B cell (primary cell): ENCODE results near the gene TIGD3. TPM values are rescaled to one million over a fixed set of nuclear protein-coding genes. Genes with fewer than 3 reads are reported as not detected.

Experiments used
- ATAC-seq: fragments of 200-7000 bp; cut with Tn5 transposase; one replicate; pipeline ENCODE4 v1.10.0; 2021; ENCODE audit warnings: low read depth, mild to moderate bottlenecking, moderate number of reproducible peaks, moderate library complexity
- CTCF ChIA-PET: fragments of 350-600 bp; sonication (Branson Sonifier 250); formaldehyde crosslinking; loops from one replicate; lab custom pipeline; 2021; ENCODE audit warnings: antibody characterized with exemption, inconsistent platforms; lab: Charles Lee
- POLR2A ChIA-PET: fragments of 350-600 bp; sonication (Branson Sonifier 250); formaldehyde crosslinking; loops from one replicate; lab custom pipeline; 2021; ENCODE audit warnings: antibody characterized with exemption; lab: Charles Lee
- DNase-seq: peaks from one replicate; pipeline ENCODE4 v3.0.0; 2013
- H2AFZ ChIP-seq: 2 replicates; pipeline ENCODE4 v1.6.1; 2012; ENCODE audit warnings: mild to moderate bottlenecking, low read depth, low read length; ENCODE audit not compliant: insufficient read depth, poor library complexity, severe bottlenecking
- H3K27ac ChIP-seq, 2 donors: 1 replicate in 1 of 2; 2 replicates in 1 of 2; pipeline ENCODE4 v1.5.1; 2012 to 2013; ENCODE audit warnings: low read length in 2 of 2, mild to moderate bottlenecking in 2 of 2, moderate library complexity in 1 of 2
- H3K27me3 ChIP-seq, 4 experiments: fragments of 200-600 bp in 1 of 4; sonication (generic) in 1 of 4; replicated peaks in 1 of 4; 1 replicate in 2 of 4; 2 replicates in 2 of 4; pipeline versions ENCODE4 v1.6.1 to v1.7.0; 2013 to 2016; ENCODE audit warnings: low read length in 3 of 4, mild to moderate bottlenecking in 2 of 4, mixed read lengths in 1 of 4, moderate library complexity in 1 of 4; ENCODE audit not compliant: insufficient read depth in 4 of 4, control insufficient read depth in 3 of 4; ENCODE audit errors: control extremely low read depth in 1 of 4
- H3K36me3 ChIP-seq, 2 experiments: replicated peaks in 1 of 2; 1 replicate in 1 of 2; 2 replicates in 1 of 2; pipeline versions ENCODE4 v1.6.1 to v1.7.1; 2013; ENCODE audit warnings: low read length in 1 of 2; ENCODE audit not compliant: insufficient read depth in 2 of 2, control insufficient read depth in 1 of 2; ENCODE audit errors: control extremely low read depth in 1 of 2, extremely low read depth in 1 of 2
- H3K4me1 ChIP-seq, 2 donors: fragments of 200-600 bp in 1 of 2; sonication (generic) in 1 of 2; 1 replicate in 1 of 2; 2 replicates in 1 of 2; pipeline versions ENCODE4 v1.5.1 to v1.6.1; 2013 to 2017; ENCODE audit warnings: low read length in 2 of 2; ENCODE audit not compliant: control insufficient read depth in 2 of 2, insufficient read depth in 2 of 2
- H3K4me2 ChIP-seq: replicated peaks from 2 replicates; pipeline ENCODE3; 2012; ENCODE audit warnings: mild to moderate bottlenecking, low read depth, low read length; ENCODE audit not compliant: poor library complexity, severe bottlenecking
- H3K4me3 ChIP-seq, 5 experiments: fragments of 200-600 bp in 1 of 5; sonication (generic) in 1 of 5; 1 replicate in 3 of 5; 2 replicates in 2 of 5; pipeline versions ENCODE4 v1.5.1 to v1.7.0; 2011 to 2016; ENCODE audit warnings: low read length in 4 of 5, mild to moderate bottlenecking in 4 of 5, low read depth in 2 of 5, control low read depth in 1 of 5, moderate library complexity in 1 of 5; ENCODE audit not compliant: insufficient read depth in 1 of 5; ENCODE audit errors: control extremely low read depth in 1 of 5, extremely low read depth in 1 of 5
- H3K79me2 ChIP-seq: fragments of 200-600 bp; sonication (generic); one replicate; pipeline ENCODE4 v1.6.0; 2016; ENCODE audit warnings: low read length; ENCODE audit not compliant: control insufficient read depth, insufficient read depth
- H3K9ac ChIP-seq: fragments of 200-600 bp; sonication (generic); 2 replicates; pipeline ENCODE4 v1.6.1; 2017; ENCODE audit warnings: mild to moderate bottlenecking, low read length, moderate library complexity
- H3K9me3 ChIP-seq, 3 donors: one replicate each; pipeline versions ENCODE4 v1.6.1 to v1.7.1; 2013; ENCODE audit warnings: low read length in 2 of 3; ENCODE audit not compliant: control insufficient read depth in 2 of 3, insufficient read depth in 1 of 3; ENCODE audit errors: control extremely low read depth in 1 of 3
- H4K20me1 ChIP-seq: 2 replicates; pipeline ENCODE4 v1.6.0; 2012; ENCODE audit warnings: mild to moderate bottlenecking, low read length; ENCODE audit not compliant: insufficient read depth, control insufficient read depth, poor library complexity, severe bottlenecking
- H3K27ac Mint-ChIP-seq: one replicate; pipeline ENCODE4 v1.8.0; 2021; ENCODE audit warnings: mixed read lengths
- H3K27me3 Mint-ChIP-seq: one replicate; pipeline ENCODE4 v1.8.0; 2021; ENCODE audit warnings: mixed read lengths
- H3K4me1 Mint-ChIP-seq: one replicate; pipeline ENCODE4 v1.8.0; 2021; ENCODE audit warnings: mixed read lengths
- H3K4me3 Mint-ChIP-seq: one replicate; pipeline ENCODE4 v1.8.0; 2021; ENCODE audit warnings: mixed read lengths
- H3K9me3 Mint-ChIP-seq: one replicate; pipeline ENCODE4 v1.8.0; 2022; ENCODE audit warnings: mixed read lengths; ENCODE audit not compliant: insufficient read depth
- EZH2 ChIP-seq: IDR thresholded peaks from 2 replicates; pipeline ENCODE4 v1.6.1; 2012; ENCODE audit warnings: borderline replicate concordance, low read depth, mild to moderate bottlenecking, moderate library complexity, low read length; ENCODE audit not compliant: insufficient read depth, poor library complexity, severe bottlenecking
- whole genome bisulfite sequencing: methylation state at CpG from one replicate; pipeline ENCODE4 v1.1.5; 2013; ENCODE audit warnings: missing lambda C conversion rate; ENCODE audit not compliant: insufficient coverage; 5-methylcytosine and 5-hydroxymethylcytosine counted together
- intact Hi-C: fragments of 100-400 bp; cut with micrococcal nuclease; formaldehyde crosslinking; loops from one replicate; pipeline ENCODE4 v1.10.0; 2022
- polyA plus RNA-seq: library from polyadenylated mRNA; depleted of rRNA; stranded (reverse); fragments of >200 nt; gene quantifications from 2 replicates; pipeline ENCODE4 v1.2.3, GENCODE V29; 2012
- total RNA-seq, 2 donors: library from RNA; stranded (reverse); fragments of 120-200 nt in 1 of 2; gene quantifications; 1 replicate in 1 of 2; 2 replicates in 1 of 2; pipeline versions ENCODE4 v1.2.3 to v1.2.4, GENCODE V29; 2013 to 2022
- TF ChIP-seq, protein P1 (sequence below): fragments of 200-600 bp; IDR thresholded peaks from one replicate; pipeline ENCODE4 v1.8.0; 2022; ENCODE audit warnings: antibody characterized with exemption, mild to moderate bottlenecking

Gene TIGD3
- total and polyA plus RNA-seq, 2 donors (not counting 1 experiment from before 2014, with no cell fraction given): 3.8 to 6.1 TPM

- CTCF ChIA-PET: interaction anchor here (1.0 to 4.1 kb wide), 6 partner anchors 22 to 239 kb away, joined by 3 to 12 read pairs (median 3); partner anchors contain the start of gene DPF2
- DNase-seq: peak; percentile 79
- peaks cover 0 to 26% of the 10 kb centered on the region in 2 experiments for H3K36me3 ChIP-seq
- H3K4me1 Mint-ChIP-seq: peaks cover 20% of the 10 kb centered on the region
- H3K4me3 Mint-ChIP-seq: peak overlapping the region; percentile 95
- peak overlapping the region; percentile 99 for H3K4me2 ChIP-seq
- peak overlapping the region; percentile 26 to 79 (median 65) for H3K4me3 ChIP-seq
- intact Hi-C loops: loop anchor here (2.0 kb wide), 2 partner anchors 40 to 64 kb away; partner anchors contain the start of gene CDC42EP2
- peaks cover 11 to 16% of the 10 kb centered on the region in 2 donors for H3K4me1 ChIP-seq
- peak overlapping the region in 1 of 2 donors; percentile 18 for H3K27ac ChIP-seq
- no peaks in the 10 kb centered on the region for H3K27me3 Mint-ChIP-seq
- H2AFZ ChIP-seq: peak overlapping the region; percentile 79
- no peaks in the 10 kb centered on the region for H3K9me3 Mint-ChIP-seq
- H3K9ac ChIP-seq: peak overlapping the region; percentile 76
- 2% methylated on average over 44 of the region's 47 CpGs for WGBS
- TF ChIP-seq EZH2: no peak
- TF ChIP-seq, protein P1, sequence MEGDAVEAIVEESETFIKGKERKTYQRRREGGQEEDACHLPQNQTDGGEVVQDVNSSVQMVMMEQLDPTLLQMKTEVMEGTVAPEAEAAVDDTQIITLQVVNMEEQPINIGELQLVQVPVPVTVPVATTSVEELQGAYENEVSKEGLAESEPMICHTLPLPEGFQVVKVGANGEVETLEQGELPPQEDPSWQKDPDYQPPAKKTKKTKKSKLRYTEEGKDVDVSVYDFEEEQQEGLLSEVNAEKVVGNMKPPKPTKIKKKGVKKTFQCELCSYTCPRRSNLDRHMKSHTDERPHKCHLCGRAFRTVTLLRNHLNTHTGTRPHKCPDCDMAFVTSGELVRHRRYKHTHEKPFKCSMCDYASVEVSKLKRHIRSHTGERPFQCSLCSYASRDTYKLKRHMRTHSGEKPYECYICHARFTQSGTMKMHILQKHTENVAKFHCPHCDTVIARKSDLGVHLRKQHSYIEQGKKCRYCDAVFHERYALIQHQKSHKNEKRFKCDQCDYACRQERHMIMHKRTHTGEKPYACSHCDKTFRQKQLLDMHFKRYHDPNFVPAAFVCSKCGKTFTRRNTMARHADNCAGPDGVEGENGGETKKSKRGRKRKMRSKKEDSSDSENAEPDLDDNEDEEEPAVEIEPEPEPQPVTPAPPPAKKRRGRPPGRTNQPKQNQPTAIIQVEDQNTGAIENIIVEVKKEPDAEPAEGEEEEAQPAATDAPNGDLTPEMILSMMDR: no peak
- peak; percentile 35 for ATAC-seq
- H3K27me3 ChIP-seq: no peaks in the 10 kb centered on the region
- no peaks in the 10 kb centered on the region for H3K79me2 ChIP-seq
- H4K20me1 ChIP-seq: peaks cover 4% of the 10 kb centered on the region
- POLR2A ChIA-PET: interaction anchor here (0.6 to 1.4 kb wide), 7 partner anchors 21 to 185 kb away, joined by 3 to 10 read pairs (median 4); partner anchors contain the start of gene DPF2
- no peaks in the 10 kb centered on the region for H3K9me3 ChIP-seq
- peak overlapping the region; percentile 92 for H3K27ac Mint-ChIP-seq
Measured at GRCh38 chr11:65355013-65355775, 643 bp downstream of the TIGD3 start.
